Measurements from ENCODE around the gene KCNJ18. TPM values are rescaled to one million over a fixed set of nuclear protein-coding genes. Genes with fewer than 3 reads are reported as not detected.
"Not testable (repeated sequence)": the region's sequence is repeated elsewhere in the genome, so short reads cannot be mapped to it uniquely, and the experiment has no call there.

KCNJ18 gene
- total RNA-seq, 1 experiment from 2014 or later = 0.51 TPM

GRCh38 chr17:21683142-21683712 is 9.1 kb upstream of the KCNJ18 start:
- H3K9me2 ChIP-seq (replicated peaks; ENCODE audit: low read length); H3F3A ChIP-seq (ENCODE audit: low read length, unreplicated experiment); ATAC-seq; H3K4me1 ChIP-seq (ENCODE audit: insufficient read depth, low read length); H3K4me2 ChIP-seq (ENCODE audit: low read length); CTCF ChIA-PET; H3K9me3 ChIP-seq (ENCODE audit: low read length); H4K20me1 ChIP-seq (ENCODE audit: low read length); POLR2A ChIA-PET (ENCODE audit: unreplicated experiment); H3K27ac ChIP-seq (ENCODE audit: low read length); intact Hi-C loops (cut with micrococcal nuclease); DNase-seq; H3K36me3 ChIP-seq (ENCODE audit: low read depth, low read length); H3K9ac ChIP-seq (ENCODE audit: low read length); H3K79me2 ChIP-seq (ENCODE audit: low read length); H3K27me3 ChIP-seq (ENCODE audit: low read length); H3K4me3 ChIP-seq (ENCODE audit: low read length); BruUV-seq (replicated peaks); H2AFZ ChIP-seq (ENCODE audit: low read length): not testable (repeated sequence)

GRCh38 chr17:21683897-21684296 is 8.4 kb upstream of the KCNJ18 start:
- H3K79me2 ChIP-seq (ENCODE audit: low read length); H2AFZ ChIP-seq (ENCODE audit: low read length); H3K9me2 ChIP-seq (replicated peaks; ENCODE audit: low read length); H3K27ac ChIP-seq (ENCODE audit: low read length); H3K4me3 ChIP-seq (ENCODE audit: low read length); H3K4me1 ChIP-seq (ENCODE audit: insufficient read depth, low read length); H3F3A ChIP-seq (ENCODE audit: low read length, unreplicated experiment); BruUV-seq (replicated peaks); intact Hi-C loops (cut with micrococcal nuclease); H3K36me3 ChIP-seq (ENCODE audit: low read depth, low read length); CTCF ChIA-PET; H3K9ac ChIP-seq (ENCODE audit: low read length); ATAC-seq; H3K27me3 ChIP-seq (ENCODE audit: low read length); DNase-seq; H4K20me1 ChIP-seq (ENCODE audit: low read length); H3K4me2 ChIP-seq (ENCODE audit: low read length); POLR2A ChIA-PET (ENCODE audit: unreplicated experiment); H3K9me3 ChIP-seq (ENCODE audit: low read length): not testable (repeated sequence)

- DNase-seq; CTCF ChIA-PET; H3F3A ChIP-seq (ENCODE audit: low read length, unreplicated experiment); POLR2A ChIA-PET (ENCODE audit: unreplicated experiment); BruUV-seq (replicated peaks); H3K36me3 ChIP-seq (ENCODE audit: low read depth, low read length); H3K9me3 ChIP-seq (ENCODE audit: low read length); H3K79me2 ChIP-seq (ENCODE audit: low read length); ATAC-seq; H2AFZ ChIP-seq (ENCODE audit: low read length); H3K4me1 ChIP-seq (ENCODE audit: insufficient read depth, low read length); H3K9ac ChIP-seq (ENCODE audit: low read length); intact Hi-C loops (cut with micrococcal nuclease); H3K27ac ChIP-seq (ENCODE audit: low read length); H3K27me3 ChIP-seq (ENCODE audit: low read length); H3K9me2 ChIP-seq (replicated peaks; ENCODE audit: low read length); H3K4me2 ChIP-seq (ENCODE audit: low read length); H4K20me1 ChIP-seq (ENCODE audit: low read length); H3K4me3 ChIP-seq (ENCODE audit: low read length): not testable (repeated sequence)
Measured at GRCh38 chr17:21684384-21684783, 7.9 kb upstream of the KCNJ18 start.

- CTCF ChIA-PET; H3K9me3 ChIP-seq (ENCODE audit: low read length); intact Hi-C loops (cut with micrococcal nuclease); H3K4me2 ChIP-seq (ENCODE audit: low read length); H3K9ac ChIP-seq (ENCODE audit: low read length); H4K20me1 ChIP-seq (ENCODE audit: low read length); H3K4me3 ChIP-seq (ENCODE audit: low read length); POLR2A ChIA-PET (ENCODE audit: unreplicated experiment); H3K27me3 ChIP-seq (ENCODE audit: low read length); BruUV-seq (replicated peaks); ATAC-seq; H3K9me2 ChIP-seq (replicated peaks; ENCODE audit: low read length); H3F3A ChIP-seq (ENCODE audit: low read length, unreplicated experiment); H3K27ac ChIP-seq (ENCODE audit: low read length); H3K79me2 ChIP-seq (ENCODE audit: low read length); DNase-seq; H3K4me1 ChIP-seq (ENCODE audit: insufficient read depth, low read length); H3K36me3 ChIP-seq (ENCODE audit: low read depth, low read length); H2AFZ ChIP-seq (ENCODE audit: low read length): not testable (repeated sequence)
Measured at GRCh38 chr17:21685061-21685795, 7.1 kb upstream of the KCNJ18 start.
